Lower lobe of right lung (tissue), 2 donors: ENCODE measurements around the gene UPF2. TPM values are rescaled to one million over a fixed set of nuclear protein-coding genes. Genes with fewer than 3 reads are reported as not detected.
A peak's percentile ranks its signal among the peaks of the same experiment; 100 is the strongest.

Experiments used
- ATAC-seq, 2 donors: fragments of 200-7000 bp; cut with Tn5 transposase; one replicate each; pipeline ENCODE4 v1.9.1; 2020 to 2022; ENCODE audit warnings: mild to moderate bottlenecking in 2 of 2, moderate library complexity in 2 of 2
- DNase-seq: peaks from one replicate; pipeline ENCODE4 v3.0.0-alpha.2; 2020
- H3K27ac ChIP-seq: fragments of 200-600 bp; one replicate; pipeline ENCODE4 v1.8.0; 2022
- H3K27me3 ChIP-seq: fragments of 200-600 bp; one replicate; pipeline ENCODE4 v1.8.0; 2022; ENCODE audit warnings: low read depth
- H3K36me3 ChIP-seq: fragments of 200-600 bp; one replicate; pipeline ENCODE4 v1.8.0; 2022; ENCODE audit warnings: mild to moderate bottlenecking
- H3K4me1 ChIP-seq: fragments of 200-600 bp; one replicate; pipeline ENCODE4 v1.8.0; 2022
- H3K4me3 ChIP-seq: fragments of 200-600 bp; one replicate; pipeline ENCODE4 v1.8.0; 2022; ENCODE audit warnings: mild to moderate bottlenecking
- H3K9me3 ChIP-seq: fragments of 200-600 bp; one replicate; pipeline ENCODE4 v1.8.0; 2022
- intact Hi-C: fragments of 100-400 bp; cut with DNase I; formaldehyde crosslinking; loops from one replicate; pipeline ENCODE4 v1.11.0; 2022
- total RNA-seq: library from RNA; stranded (reverse); fragmentation: NEBNext Ultra II Directional; extraction: Animal tissue kit (Norgen Biotek cat#: 25700); gene quantifications from one replicate; pipeline ENCODE4 v1.2.1, GENCODE V29; 2021
- TF ChIP-seq, protein P1 (sequence below): fragments of 200-600 bp; IDR thresholded peaks from one replicate; pipeline ENCODE4 v1.8.0; 2022; ENCODE audit warnings: antibody characterized with exemption, mild to moderate bottlenecking
- donor health status: DM: no; HTN: yes; CAD: no; lungs with severe emphysema.

The UPF2 gene
- total RNA-seq, 1 donor from 2014 or later: 21.0 TPM

DNA sequence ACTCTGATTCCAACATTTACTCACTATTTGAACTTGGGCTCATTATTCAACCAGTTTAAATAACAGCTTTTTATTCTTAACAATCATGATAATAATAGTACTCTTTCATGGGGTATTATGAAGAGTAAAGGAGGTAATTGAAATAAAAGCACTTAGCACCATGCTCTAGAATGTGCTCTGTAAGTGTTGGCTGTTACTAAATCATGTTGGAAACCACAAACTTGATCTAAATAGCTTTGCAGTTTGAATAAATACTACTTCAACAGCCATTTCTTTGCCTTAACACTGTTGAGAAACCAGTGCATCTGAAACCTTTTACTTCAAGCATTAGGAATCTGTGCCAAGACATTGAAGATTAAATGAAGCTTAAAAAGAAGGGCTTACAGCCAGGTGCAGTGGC lies 7.9 kb upstream of the UPF2 start:
- ATAC-seq: peak; percentile 42 to 59
- Histone ChIP-seq H3K27ac (peak overlapping the region; percentile 46), H3K27me3 (no peaks in the 10 kb centered on the region), H3K36me3 (no peaks in the 10 kb centered on the region), H3K4me3 (no peak overlapping the region), H3K9me3 (no peaks in the 10 kb centered on the region), H3K4me1 (peaks cover 10% of the 10 kb centered on the region)
- no peak for DNase-seq
- TF ChIP-seq, protein P1, sequence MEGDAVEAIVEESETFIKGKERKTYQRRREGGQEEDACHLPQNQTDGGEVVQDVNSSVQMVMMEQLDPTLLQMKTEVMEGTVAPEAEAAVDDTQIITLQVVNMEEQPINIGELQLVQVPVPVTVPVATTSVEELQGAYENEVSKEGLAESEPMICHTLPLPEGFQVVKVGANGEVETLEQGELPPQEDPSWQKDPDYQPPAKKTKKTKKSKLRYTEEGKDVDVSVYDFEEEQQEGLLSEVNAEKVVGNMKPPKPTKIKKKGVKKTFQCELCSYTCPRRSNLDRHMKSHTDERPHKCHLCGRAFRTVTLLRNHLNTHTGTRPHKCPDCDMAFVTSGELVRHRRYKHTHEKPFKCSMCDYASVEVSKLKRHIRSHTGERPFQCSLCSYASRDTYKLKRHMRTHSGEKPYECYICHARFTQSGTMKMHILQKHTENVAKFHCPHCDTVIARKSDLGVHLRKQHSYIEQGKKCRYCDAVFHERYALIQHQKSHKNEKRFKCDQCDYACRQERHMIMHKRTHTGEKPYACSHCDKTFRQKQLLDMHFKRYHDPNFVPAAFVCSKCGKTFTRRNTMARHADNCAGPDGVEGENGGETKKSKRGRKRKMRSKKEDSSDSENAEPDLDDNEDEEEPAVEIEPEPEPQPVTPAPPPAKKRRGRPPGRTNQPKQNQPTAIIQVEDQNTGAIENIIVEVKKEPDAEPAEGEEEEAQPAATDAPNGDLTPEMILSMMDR: no peak
- intact Hi-C loops: no loop called here

DNA sequence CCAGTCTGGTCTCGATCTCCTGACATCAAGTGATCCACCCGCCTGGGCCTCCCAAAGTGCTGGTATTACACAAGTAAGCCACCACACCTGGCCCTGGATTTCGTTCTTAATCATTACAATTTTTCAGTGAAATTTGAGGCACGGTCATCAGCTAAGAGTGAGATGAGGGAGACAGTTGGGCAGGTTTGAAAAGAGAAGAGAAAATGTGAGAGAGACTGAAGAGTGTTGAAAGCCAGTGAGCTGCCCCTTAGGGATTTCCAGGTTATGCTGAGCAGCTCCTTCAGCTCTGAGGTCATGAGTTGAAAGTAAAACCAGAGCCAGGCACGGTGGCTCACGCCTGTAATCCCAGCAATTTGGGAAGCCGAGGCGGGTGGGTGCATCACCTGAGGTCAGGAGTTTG lies 5.9 kb upstream of the UPF2 start:
- Histone ChIP-seq H3K36me3 (no peaks in the 10 kb centered on the region), H3K4me3 (no peak overlapping the region), H3K4me1 (peaks cover 5% of the 10 kb centered on the region), H3K27me3 (no peaks in the 10 kb centered on the region), H3K9me3 (no peaks in the 10 kb centered on the region), H3K27ac (no peak overlapping the region)
- ATAC-seq: no peak
- intact Hi-C loops: no loop called here
- TF ChIP-seq, protein P1: no peak
- DNase-seq: no peak

DNA sequence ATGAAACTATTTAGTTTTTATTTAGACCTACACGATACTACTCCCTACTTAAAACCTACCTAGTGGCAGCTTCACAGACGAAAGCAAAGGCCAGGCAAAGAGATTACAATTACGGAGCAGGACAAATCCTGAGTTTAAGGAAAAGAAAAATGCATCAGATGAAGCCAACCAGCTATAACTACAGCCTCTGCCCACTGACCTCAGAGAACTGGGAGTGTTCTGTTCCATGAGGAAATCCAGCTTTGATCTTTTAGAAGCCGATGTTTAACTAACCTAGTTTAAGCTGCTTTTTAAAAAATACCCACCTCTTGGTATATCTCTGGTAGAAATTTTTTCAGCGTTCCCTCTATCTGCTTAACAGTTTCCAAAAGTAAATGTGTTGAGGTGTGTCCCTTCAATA lies 3.0 kb upstream of the UPF2 start:
- Histone ChIP-seq H3K27me3 (no peaks in the 10 kb centered on the region), H3K27ac (no peak overlapping the region), H3K4me1 (peaks cover 16% of the 10 kb centered on the region), H3K36me3 (no peaks in the 10 kb centered on the region), H3K9me3 (no peaks in the 10 kb centered on the region), H3K4me3 (no peak overlapping the region)
- DNase-seq: no peak
- TF ChIP-seq, protein P1: no peak
- no peak for ATAC-seq
- intact Hi-C loops: no loop called here

DNA sequence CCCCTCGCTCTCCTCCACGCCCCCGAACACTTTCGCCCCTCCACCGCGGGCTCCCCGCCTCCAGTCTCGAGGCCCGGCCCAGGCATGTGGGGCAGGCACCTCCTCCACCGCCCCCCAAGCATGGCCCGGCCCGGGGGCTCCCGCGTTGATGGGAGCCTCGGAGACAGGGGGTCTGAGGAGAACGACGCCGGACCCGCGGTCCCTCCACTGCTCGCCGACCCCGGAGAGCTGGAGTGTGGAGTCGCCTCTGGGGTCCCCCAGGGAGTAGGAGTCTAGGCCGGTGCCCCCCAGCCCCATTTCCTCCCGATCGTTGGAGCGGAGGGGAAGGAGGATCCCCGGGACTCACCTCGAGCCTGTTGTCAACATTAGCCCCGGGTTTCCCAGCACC lies 206 bp downstream of the UPF2 start:
- Histone ChIP-seq H3K4me3 (peak overlapping the region; percentile 98), H3K4me1 (peaks cover 19% of the 10 kb centered on the region), H3K27ac (peak overlapping the region; percentile 95), H3K36me3 (no peaks in the 10 kb centered on the region), H3K9me3 (no peaks in the 10 kb centered on the region), H3K27me3 (no peaks in the 10 kb centered on the region)
- TF ChIP-seq, protein P1: no peak
- ATAC-seq: peak; percentile 46 to 57
- intact Hi-C loops: no loop called here
- DNase-seq: peak; percentile 63

DNA sequence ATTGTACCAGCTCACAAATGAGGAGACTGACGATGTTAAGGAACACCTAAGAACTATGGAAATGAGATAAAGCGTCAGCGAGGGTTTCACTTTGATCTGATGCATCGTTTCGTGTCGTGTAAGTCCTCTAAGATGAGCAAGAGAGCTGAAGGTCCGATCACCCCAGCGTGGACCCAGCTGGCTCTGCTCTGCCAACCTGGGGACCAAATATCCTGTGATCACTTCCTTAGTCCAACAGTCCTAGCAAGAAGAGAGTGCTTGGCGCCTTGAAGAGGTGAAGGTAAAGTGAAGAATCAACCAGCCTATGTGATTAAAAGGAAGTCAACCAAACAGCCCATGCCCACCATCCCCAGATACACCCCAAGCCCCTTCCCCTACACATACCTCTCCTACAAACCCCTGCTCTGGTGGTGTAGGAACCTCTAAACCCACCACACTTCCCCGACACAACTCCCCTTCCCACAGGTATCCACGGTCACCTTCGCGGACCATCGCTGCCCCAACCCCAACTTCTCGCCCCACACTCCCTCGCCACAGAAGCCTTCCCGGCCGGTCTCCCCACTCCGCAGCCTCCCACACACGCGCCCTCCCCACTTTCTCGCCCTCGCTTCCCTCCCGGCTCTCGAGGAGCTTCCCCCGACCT lies 722 bp downstream of the UPF2 start:
- Histone ChIP-seq H3K4me3 (peak overlapping the region; percentile 98), H3K4me1 (peaks cover 19% of the 10 kb centered on the region), H3K27me3 (no peaks in the 10 kb centered on the region), H3K36me3 (no peaks in the 10 kb centered on the region), H3K9me3 (no peaks in the 10 kb centered on the region), H3K27ac (peak overlapping the region; percentile 95)
- intact Hi-C loops: no loop called here
- no peak for ATAC-seq
- TF ChIP-seq, protein P1: no peak
- DNase-seq: no peak
